GM10847 (cell line): ENCODE measurements around the gene ORC5.

ENCODE experiments used
- POLR2A ChIP-seq: IDR thresholded peaks from 2 replicates; pipeline ENCODE4 v1.6.1; 2011; ENCODE audit not compliant: insufficient read length; ENCODE audit errors: extremely low read depth

The ORC5 gene

GRCh38 chr7:104208421-104208780 is 588 bp upstream of the ORC5 start:
- TF ChIP-seq POLR2A: no peak

DNA sequence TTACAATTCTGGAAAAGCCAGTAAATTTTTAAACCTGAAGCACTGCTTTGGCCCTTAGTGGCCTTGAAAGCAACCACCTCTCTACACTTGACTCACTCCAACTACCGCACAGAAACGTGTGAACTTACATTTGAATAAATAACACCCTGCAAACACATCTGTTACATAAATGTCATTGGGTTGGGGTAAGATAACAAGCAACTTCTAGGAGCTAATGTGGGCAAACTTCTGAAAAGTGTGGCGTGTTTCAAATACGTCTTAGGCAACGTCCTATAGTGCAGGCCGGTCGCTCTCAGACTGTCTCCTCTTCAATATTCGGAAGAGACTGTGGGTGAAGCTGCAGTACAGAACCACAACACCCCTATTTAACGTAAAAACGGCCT is 474 bp downstream of the ORC5 start:
- no peak for TF ChIP-seq POLR2A

DNA sequence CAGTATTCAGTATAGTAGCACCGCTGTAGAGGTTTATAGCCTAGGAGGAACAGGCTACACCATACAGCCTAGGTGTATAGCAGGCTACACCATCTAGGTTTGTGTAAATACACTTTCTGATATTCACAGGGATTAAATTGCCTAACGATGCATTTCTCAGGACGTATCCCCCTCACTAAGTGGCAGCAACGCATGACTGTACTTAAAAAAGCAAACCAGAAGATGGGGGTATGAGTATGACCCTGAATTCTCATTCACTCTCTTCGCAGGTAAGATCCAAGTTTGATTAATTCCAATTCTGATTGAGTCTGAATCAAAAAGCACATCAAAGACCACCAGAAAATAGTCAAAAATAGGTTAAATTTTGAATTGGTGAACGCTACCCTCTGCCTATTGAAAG is 972 bp downstream of the ORC5 start:
- no peak for TF ChIP-seq POLR2A

- TF ChIP-seq POLR2A: no peak
Measured at GRCh38 chr7:104198673-104199278, 9.0 kb downstream of the ORC5 start.

DNA sequence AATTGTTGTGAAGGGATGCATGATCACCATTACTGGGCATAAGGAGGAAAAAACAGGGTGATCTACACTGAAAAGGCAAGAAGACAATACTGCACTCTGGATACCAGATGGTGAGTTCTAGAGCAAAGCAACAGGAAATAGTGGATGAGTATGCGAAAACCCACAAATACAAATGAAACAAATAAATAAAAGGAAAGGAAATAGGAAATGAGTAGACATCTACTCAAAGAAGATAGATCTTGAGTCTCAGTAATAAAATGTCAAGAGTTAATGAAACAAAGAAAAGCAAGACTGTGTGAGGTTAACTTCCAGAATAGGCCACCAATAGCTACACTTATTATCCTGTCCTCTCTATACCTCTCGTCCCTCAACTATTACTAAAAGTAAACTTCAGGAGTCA is 11.7 kb downstream of the ORC5 start:
- no peak for TF ChIP-seq POLR2A

- TF ChIP-seq POLR2A: no peak
Measured at GRCh38 chr7:104192434-104192833, 15.4 kb downstream of the ORC5 start.

- TF ChIP-seq POLR2A: no peak
Measured at GRCh38 chr7:104185346-104185745, 22.5 kb downstream of the ORC5 start.

DNA sequence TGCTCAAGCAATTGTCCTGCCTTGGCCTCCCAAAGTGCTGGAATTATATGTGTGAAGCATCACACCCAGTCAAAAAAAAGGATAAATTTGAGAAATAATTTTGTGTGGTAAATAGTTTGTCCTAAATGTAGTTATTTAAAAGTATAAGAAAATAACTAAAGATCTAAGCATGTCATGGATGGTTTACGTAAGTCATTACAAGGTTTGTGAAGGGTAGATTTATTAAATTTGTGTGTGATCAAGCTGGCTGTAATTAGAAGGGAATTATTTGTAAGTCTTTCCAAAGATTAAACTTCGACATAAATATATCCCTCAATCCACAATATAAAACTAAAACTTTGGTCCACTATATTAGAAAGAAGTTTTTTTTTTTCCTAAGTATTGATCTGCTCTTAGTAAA is 28.6 kb downstream of the ORC5 start:
- no peak for TF ChIP-seq POLR2A

GRCh38 chr7:104176332-104176731 is 31.5 kb downstream of the ORC5 start:
- TF ChIP-seq POLR2A: no peak

DNA sequence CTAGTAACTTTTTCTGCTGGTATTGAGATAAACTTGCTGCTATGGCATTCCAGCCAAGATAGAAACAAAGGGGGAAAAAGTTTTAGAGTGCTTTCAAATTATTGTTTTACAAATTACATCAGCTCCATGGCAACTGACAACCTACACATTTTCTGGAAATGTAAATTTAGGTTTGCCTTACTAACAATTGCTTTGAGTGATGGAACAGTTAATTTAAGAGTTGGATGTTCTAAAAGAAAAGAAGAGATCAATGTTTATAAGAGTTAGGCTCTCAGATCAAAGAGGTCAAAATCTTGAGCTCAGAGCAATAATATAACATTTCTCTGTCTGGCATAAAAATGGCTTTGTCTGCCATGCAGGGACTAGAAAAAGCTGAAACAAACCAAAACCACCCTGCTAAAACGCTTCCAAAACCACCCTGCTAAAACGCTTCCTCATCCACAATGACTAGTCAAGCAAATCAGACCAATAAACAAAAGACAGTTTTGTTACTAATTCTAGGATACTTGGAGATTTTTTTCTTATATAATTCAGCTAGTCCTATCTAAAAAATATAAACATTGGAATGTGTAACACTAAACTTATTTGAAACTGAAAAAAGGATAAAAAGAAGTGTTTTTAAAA is 32.3 kb downstream of the ORC5 start:
- no peak for TF ChIP-seq POLR2A

- TF ChIP-seq POLR2A: no peak
Measured at GRCh38 chr7:104174798-104175197, 33.0 kb downstream of the ORC5 start.

GRCh38 chr7:104162081-104162480 is 45.7 kb downstream of the ORC5 start:
- TF ChIP-seq POLR2A: no peak

DNA sequence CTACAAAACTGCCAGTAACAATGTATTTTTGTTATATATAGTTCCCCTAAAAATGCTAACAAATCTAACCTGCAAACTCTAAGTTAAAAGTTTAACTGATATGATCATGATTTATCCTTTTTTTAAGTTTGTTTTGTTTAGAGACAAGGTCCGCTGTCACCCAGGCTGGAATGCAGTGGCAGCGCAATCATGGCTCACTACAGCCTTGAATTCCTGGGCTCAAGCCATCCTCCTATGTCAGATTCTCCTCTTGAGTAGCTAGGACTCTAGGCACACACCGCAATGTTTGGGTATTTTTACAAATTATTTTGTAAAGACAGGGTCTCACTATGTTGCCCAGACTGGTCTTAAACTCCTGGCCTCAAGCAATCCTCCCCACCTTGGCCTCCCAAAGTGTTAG is 46.6 kb downstream of the ORC5 start:
- no peak for TF ChIP-seq POLR2A

DNA sequence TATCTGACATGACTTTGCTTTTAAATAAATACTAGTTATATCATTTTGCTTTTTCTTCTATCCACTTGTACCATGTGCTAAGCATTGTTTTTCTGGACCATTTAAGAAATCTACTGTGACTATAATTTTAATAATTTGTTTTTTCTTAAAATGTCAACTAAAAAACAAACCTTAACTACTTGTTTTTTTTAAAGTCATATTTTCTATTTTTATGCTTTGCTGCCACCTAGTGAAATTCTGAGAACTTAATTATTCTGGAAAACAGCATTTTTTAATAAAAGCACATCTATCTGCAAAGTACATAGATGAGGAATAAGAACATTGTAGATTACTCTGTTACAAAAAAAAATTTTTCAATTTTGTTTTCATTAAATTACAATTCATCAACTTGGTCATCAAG is 47.4 kb downstream of the ORC5 start:
- no peak for TF ChIP-seq POLR2A

- no peak for TF ChIP-seq POLR2A
Measured at GRCh38 chr7:104156842-104157277, 51.0 kb downstream of the ORC5 start.

- TF ChIP-seq POLR2A: no peak
Measured at GRCh38 chr7:104153287-104153686, 54.5 kb downstream of the ORC5 start.

GRCh38 chr7:104152468-104152867 is 55.3 kb downstream of the ORC5 start:
- TF ChIP-seq POLR2A: no peak
